VCaP (cell line): ENCODE measurements around the gene ZNF415.

Experiments
- H3K27ac ChIP-seq: fragments of 450-650 bp; 2 replicates; pipeline ENCODE4 v1.5.1; 2017
- CTCF ChIP-seq: fragments of 450-650 bp; conservative IDR thresholded peaks from 2 replicates; pipeline ENCODE4 v1.5.1; 2017; ENCODE audit warnings: mild to moderate bottlenecking, moderate library complexity

ZNF415 gene

GRCh38 chr19:53091413-53092254 lies 41.1 kb downstream of the ZNF415 start:
- no peak overlapping the region for H3K27ac ChIP-seq
- TF ChIP-seq CTCF = no peak

GRCh38 chr19:53088091-53088490 lies 44.6 kb downstream of the ZNF415 start:
- TF ChIP-seq CTCF = no peak
- no peak overlapping the region for H3K27ac ChIP-seq

- no peak for TF ChIP-seq CTCF
- no peak overlapping the region for H3K27ac ChIP-seq
Observed at GRCh38 chr19:53086949-53087348, 45.8 kb downstream of the ZNF415 start.

GRCh38 chr19:53085496-53085895 lies 47.2 kb downstream of the ZNF415 start:
- no peak for TF ChIP-seq CTCF
- H3K27ac ChIP-seq = no peak overlapping the region

- no peak for TF ChIP-seq CTCF
- H3K27ac ChIP-seq = no peak overlapping the region
Observed at GRCh38 chr19:53082929-53083328, 49.8 kb downstream of the ZNF415 start.

- no peak overlapping the region for H3K27ac ChIP-seq
- no peak for TF ChIP-seq CTCF
Observed at GRCh38 chr19:53079313-53079924, 53.3 kb downstream of the ZNF415 start.

GRCh38 chr19:53078668-53079067 lies 54.0 kb downstream of the ZNF415 start:
- no peak for TF ChIP-seq CTCF
- H3K27ac ChIP-seq = no peak overlapping the region
